Testis (tissue), 2 donors: ENCODE data around the gene ZSWIM5.

Source experiments
- CTCF ChIP-seq, 3 experiments: fragments of 450-650 bp in 2 of 3; fragments of 200-600 bp in 1 of 3; sonication (generic) in 1 of 3; IDR thresholded peaks; one replicate each; pipeline ENCODE4 v1.5.1; 2016 to 2019; ENCODE audit warnings: antibody characterized with exemption in 3 of 3, mild to moderate bottlenecking in 2 of 3, moderate library complexity in 1 of 3
- POLR2A ChIP-seq: fragments of 450-650 bp; IDR thresholded peaks from one replicate; pipeline ENCODE4 v1.6.1; 2017; ENCODE audit warnings: antibody characterized with exemption, mild to moderate bottlenecking, moderate library complexity

- TF ChIP-seq CTCF (IDR thresholded peaks at IDR 0.05) (no peak), POLR2A (no peak)
Measured at GRCh38 chr1:45206808-45207623, 611 bp upstream of the ZSWIM5 start.
